NCI-H1930 (cell line): ENCODE data around the gene PXMP4.
A peak's percentile ranks its signal among the peaks of the same experiment; 100 is the strongest.

Experiments used
- DNase-seq, 2 experiments: peaks; one replicate each; lab custom pipeline; 2025; lab: John Stamatoyannopoulos, UW

The PXMP4 gene

GRCh38 chr20:33656010-33656782, 63.9 kb downstream of the PXMP4 start:
- no peak for DNase-seq

DNA sequence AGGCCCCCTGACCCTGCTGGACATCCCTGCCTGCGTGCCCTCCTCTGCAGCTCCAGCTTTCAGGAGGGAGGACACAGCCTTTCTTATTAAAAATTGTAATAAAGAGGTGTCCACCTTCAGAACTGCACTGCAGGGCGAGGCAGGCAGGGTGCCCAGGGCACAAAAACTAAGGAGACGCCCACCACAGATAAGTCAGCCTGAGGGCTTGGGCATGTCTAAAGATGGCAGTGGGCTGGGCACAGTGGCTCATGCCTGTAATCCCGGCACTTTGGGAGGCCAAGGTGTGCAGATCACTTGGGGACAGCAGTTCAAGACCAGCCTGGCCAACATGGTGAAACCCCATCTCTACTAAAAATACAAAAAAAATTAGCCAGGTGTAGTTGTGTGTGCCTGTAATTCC, 64.9 kb downstream of the PXMP4 start:
- no peak for DNase-seq

GRCh38 chr20:33654680-33655161, 65.4 kb downstream of the PXMP4 start:
- no peak for DNase-seq

- DNase-seq = peak in 1 of 2 experiments; percentile 47
Measured at GRCh38 chr20:33653900-33654596, 66.1 kb downstream of the PXMP4 start.

DNA sequence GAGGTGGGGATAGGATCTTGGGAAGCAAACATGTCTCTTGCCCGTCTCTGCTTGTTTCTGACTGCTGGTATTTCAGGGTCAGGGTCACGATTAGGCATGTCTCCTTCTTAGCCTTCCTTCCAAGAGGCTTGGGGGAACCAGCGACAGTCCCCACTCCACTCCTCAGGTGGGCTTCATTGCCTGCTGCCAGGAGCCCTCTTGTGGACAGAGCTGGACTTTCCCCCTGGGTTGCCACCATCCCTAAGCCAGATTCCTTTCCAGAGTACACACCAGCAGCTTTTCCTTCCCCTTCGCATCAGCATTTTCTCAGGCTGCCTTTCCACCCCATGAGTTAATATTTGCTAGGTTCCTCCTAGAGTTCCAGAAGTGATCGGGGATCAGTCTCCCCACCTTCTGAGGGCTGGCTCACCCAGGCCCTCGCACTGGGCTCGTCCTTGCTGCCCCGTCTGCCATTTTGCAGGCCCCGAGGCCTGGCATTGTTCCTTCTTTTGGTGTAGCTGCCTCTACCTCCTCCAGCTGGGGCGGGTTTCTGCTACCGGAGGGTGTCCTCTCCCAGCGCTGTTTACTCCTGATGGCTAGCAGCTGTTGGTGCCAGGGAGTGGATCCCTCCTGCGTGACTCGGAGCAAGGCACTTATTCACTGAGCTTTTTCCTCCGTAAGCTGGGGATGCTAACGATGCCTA, 66.8 kb downstream of the PXMP4 start:
- peak; percentile 49 to 70 for DNase-seq
